Femur (tissue), 1 donor: ENCODE results near the gene ARL2BP.
"Not testable (repeated sequence)": the region's sequence is repeated elsewhere in the genome, so short reads cannot be mapped to it uniquely, and the experiment has no call there.

Source experiments
- DNase-seq: peaks from one replicate; pipeline ENCODE4 v3.0.0-alpha.2; 2017

Gene ARL2BP

DNA sequence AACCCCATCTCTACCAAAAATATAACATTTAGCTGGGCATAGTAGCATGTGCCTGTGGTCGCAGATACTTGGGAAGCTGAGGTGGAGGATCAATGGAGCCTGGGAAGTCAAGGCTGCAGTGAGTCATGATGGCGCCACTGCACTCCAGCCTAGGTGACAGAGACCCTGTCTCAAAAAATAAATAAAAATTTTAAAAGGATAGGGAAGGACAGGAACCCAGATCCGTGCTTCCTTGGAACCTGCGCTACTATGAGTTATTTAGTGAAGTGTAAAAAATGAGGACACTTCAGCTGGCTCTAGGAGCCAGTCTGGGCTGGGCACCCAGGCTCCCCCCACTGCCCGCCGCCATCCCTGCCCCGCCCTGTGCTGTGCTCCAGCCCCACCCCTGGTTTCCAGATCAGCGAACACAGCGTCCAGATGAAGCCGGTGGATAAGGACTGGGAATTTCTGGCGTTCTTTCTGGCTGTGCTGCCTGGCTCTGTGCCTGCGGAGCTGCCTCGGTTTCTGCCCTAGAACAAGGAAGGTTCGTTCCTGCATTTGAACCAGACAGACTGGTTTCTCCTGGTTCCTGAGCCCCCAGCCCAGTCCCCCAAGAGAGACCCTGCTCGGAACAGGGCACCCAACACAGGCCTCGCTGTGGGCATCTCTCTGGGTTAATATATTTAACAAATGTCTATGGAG, 20.9 kb downstream of the ARL2BP start:
- DNase-seq, result no peak

DNA sequence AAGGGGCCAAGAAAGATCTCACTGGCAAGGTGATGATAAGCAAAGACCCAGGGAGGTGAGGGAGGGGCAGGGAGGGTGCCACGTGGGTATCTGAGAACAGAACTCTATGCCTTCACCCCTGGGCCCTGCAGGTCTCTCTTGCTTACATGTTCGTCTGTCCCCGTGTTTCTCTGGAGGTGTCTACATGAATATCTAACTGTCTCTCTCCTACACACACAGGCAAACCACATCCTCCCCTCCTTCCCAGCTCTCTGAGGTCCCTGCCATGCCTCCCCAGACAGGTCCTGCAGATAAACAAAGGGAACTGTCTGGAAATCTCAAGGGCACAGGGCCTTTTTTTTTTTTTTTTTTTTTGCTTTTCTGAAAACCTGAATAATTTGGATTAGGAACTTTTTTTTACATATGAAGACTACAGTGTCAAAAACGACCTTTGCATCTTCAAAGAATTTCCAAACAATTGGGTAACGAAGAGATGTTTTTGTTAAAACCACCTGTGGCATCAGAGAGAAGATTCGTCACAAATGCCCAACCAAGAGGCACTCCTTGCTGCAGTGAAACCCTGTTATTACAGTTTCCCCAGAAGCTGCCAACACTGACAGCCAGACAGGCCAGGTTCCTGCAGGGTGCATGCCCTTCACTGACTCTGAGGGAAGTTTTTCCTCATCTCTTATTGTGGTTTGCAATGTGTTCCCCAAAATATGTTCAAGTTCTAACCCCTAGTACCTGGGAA, 21.6 kb downstream of the ARL2BP start:
- no peak for DNase-seq

DNA sequence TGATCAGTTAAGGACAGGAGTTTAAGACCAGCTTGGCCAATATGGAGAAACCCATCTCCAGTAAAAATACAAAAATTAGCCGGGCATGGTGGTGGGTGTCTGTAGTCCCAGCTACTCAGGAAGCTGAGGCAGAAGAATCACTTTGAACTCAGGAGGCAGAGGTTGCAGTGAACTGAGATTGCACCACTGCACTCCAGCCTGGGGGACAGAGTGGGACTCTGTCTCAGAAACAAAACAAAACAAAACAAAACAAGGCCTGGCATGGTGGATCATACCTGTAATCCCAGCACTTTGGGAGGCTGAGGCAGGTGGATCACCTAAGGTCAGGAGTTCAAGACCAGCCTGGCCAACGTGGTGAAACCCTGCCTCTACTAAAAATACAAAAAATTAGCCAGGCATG, 22.3 kb downstream of the ARL2BP start:
- not testable (repeated sequence) for DNase-seq

DNA sequence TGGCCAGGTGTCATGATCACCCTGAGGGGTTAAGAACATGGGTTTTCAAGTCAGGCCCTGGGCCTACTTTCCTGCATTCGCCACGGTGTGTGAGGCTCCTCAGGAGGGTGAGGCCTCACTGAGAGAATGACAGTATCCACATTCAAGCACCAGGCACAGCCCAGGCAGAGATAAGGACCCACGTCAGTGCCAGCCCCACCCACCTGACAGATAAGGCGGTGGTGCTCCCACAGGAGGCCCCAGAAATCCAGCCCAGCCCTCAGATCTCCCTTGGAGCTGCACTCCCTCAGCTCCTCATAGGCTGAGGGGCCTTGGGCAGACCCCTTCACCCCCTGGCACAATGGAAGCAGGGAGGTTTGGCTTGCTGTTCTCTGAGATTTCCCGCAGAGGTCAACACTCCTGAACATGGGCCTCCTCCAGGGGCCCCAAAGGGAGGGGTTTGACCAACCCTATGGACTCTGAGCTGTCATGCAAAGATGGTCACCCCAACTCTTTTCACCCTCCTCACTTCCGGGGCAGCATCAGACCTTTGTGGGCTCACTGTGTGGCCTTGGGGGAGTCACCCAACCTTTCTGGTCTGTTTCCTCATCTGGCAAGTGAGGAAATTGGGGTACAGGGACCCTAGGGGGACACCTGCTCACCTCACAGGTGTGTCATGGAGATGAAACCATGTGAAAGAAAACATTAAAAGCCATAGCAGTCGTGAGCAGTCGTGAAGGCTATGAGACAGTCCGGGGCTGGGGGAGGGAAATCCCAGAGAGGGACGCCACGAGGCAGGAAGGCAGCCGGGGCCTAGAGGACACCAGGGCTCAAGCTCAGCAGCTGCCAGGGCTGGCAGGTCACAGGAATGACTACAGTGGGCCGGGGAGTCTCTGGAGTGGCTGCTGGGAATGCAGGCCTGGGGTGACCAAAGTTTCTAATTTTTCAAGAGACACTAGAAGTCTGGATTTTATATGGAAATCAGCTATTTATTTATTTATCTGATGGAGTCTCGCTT, 24.0 kb downstream of the ARL2BP start:
- no peak for DNase-seq

DNA sequence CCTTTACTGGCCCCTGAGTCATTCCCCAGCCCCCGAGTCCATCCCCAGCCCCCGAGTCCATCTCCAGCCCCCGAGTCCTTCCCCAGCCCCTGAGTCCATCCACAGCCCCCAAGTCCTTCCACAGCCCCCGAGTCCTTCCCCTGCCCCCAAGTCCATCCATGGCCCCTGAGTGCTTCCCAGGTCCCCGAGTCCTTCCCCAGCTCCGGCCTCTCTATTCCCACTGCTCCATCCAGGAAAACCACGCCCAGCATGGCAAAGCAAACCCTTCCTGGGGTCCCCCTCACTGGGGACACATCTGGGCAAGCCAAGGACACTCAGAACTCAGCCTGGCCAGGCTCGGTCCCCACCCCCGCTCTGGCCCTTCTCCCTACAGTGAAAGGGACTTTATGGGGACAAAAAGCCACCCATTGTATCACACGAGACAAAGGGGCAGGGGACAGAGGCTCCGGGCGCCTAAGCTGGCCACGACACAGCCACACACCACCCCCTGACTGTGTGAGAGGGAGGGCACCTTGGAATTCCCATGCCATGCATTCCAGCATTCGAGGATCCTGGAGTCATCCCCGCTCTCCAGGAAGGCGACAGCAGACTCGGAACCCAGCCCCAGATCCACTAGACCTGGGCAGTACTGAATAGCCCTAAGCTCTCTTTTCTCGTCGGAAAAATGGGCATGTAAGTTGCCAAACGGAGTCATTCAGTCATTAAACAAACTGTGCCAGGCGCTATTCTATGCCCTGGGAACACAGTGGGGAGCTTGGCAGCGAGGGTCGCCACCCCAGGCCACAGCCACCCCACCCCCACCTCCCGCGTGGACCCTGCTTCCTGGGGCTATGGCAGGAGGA, 25.4 kb downstream of the ARL2BP start:
- no peak for DNase-seq

DNA sequence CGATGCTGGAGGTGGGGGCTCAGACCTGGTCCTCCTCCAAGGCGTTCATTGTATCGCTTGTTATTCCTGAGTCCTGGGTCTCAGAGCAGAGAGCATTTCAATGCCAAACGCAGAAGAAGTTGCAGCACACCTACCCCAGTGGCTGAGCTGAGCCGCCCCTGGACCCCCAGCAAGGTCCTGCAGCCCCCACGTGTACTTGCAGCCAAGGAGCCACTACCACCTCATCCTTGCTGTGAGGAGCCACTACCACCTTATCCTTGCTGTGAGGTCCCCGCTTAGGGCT, 25.9 kb downstream of the ARL2BP start:
- DNase-seq, result no peak

DNA sequence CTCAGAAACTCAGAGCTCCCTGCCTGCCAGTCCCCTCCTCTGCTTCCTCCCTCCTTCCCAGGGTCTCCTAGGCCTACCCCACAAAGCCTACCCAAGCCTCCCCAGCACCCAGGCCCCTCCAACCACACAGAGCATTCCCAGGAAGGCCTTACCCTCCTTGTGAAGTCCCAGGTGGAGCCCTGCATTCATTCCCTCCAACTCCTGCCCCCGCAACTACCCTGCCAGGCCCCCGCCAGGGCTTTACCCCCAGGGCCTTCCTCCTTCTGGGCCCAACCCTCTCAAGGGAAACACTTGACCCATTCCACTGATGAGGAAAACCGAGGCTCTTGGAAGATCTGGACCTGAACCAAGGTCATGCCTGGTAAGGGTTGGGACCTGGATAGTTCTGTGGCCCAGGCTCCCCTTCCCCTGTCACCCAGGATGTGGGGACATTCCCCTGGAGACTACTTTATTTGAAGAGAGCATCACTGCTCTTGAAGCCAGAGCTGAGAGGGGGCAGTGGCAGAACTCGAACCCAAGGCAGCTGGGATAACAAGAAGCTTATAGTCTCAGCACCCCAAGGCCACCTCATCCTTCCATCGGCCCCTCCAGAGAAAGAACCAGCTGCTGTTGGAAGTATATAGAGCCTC, 26.9 kb downstream of the ARL2BP start:
- DNase-seq, result no peak

DNA sequence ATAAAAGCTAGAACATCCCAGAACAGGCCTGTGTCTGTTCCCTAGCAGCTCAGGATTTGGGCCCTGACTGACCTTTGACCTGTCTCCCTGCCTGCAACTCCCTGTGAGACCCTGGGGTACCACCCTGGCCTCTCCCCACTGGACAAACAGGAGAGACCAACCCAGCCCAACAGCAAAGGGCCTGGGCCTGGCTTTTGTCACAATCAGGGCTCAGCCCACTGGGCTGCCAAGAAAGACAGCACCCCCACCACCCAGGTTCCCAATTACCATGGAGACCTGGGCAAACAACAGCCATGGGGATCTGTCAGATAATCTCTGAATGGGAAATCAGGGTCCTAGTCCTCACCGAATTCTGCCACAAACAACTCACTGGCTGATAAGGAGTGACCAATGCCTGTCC, 28.3 kb downstream of the ARL2BP start:
- DNase-seq, result no peak

DNA sequence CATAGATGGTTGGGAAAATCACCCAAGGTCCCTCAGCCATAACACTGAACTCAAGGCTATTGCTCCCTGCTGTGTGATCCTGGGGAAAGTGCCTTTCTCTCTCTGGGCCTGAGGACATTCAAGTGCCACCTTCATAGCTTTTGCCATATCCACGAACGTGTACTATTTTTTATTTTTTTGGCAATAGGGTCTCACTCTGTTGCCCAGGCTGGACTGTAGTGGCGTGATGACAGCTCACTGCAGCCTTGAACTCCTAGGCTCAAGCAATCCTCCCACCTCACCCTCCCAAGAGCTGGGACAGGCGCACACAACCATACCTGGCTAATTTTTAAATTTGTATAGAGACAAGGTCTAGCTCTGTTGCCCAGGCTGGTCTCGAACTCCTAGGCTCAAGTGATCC, 28.8 kb downstream of the ARL2BP start:
- DNase-seq, result no peak

DNA sequence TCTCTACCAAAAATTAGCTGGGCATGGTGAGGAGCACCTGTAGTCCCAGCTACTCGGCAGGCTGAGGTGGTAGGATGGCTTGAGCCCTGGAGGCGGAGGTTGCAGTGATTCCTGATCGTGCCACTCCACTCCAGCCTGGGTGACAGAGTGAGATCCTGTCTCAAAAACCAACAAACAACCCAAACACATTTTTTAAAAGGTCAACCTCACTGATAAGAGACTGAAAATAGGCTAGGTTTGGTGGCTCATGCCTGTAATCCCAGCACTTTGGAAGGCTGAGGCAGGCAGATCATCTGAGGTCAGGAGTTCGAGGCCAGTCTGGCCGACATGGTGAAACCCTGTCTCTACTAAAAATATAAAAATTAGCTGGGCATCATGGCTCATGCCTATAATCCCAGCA, 30.9 kb downstream of the ARL2BP start:
- DNase-seq, result not testable (repeated sequence)

DNA sequence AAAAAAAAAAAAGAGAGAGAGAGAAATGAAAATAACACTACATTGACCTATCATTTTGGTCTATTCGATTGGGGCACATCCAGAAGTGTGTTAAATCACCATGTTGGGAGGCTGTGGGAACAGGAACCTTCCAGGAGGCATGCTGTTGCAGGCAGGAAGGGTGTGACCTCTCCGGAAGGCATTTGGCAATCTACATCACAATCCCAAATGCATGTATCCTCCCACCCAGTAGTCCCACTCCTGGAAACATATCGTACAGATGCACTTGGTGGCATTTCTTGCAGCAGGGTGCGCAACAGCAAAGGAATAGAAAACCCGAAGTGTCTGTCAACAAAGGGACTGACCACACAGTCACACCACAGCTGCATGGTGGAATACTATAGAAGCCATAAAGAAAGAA, 31.5 kb downstream of the ARL2BP start:
- DNase-seq, result no peak

DNA sequence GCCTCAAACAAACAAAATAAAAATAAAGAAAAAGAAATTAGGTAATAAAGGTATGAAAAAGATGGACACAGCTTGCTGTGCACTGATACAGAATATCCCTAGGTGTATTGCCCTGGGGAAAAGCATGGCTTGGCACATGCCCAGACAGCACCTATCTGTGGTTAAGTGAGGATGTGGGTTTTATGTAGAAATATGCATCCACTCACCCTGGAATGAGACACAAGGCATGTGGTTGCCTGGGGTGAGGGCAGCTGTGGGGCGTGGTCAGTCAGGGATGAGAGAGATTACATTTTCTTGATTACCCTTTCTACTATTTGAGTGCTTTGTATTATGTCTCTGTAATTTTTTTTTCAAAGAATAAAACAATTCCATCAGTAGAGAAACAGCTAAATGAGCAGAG, 32.5 kb downstream of the ARL2BP start:
- no peak for DNase-seq

DNA sequence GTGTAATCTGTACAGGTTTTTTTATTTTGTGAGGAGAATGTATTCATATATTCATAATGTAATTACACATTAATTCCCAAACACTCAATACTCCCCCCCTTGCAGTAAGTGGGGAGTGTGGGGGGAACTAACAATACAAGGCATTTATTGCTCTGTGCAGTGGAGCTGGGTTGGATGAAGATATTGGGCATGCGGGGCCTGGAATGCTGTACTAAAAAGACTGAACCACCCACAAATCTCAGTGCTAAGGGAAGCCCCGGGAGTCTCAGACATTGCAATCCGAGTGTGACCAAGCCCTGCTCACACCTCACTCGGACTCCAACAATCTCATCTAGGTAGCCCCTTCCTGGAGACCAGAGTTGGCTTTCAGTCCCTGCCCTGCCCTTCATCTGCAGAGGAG, 33.4 kb downstream of the ARL2BP start:
- DNase-seq, result no peak

DNA sequence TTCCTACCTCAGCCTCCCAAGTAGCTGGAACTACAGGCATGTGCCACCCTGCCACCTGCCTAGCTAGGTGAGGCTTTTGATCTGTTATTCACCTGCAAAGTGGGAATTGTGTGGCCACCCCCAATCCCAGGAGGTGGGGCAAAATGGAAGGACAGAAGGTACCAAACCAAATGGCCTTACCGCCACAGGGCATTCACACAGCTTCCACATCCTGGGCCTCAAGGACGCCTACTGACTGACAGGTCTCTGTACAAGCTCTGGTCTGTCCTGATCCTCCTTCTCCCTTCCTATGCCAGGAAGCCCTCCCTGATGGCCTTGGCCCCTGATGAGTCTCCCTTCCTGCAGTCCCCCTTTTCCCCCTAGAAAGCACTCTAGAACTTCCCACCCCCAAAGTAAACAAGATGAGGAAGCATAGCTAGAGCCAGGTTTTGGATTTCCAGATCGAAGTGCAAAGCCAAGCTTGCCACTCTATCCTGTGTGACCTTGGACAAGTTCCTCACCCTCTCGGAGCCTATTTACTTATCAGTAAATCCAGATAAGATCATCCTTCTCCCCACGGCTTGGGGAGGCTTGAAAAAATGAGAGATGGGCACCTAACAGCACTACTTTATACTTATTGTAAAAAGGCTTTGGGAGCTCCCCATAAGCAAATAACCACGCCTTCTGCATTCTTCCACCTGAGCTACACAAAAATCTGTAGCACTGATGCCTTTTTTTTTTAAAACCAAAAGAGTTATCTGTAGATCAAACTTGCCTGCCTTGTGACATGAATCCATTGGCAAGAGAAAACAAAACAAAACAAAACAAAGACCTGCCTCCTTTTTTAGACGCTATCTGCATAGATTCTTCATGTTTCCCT, 35.0 kb downstream of the ARL2BP start:
- DNase-seq, result no peak

DNA sequence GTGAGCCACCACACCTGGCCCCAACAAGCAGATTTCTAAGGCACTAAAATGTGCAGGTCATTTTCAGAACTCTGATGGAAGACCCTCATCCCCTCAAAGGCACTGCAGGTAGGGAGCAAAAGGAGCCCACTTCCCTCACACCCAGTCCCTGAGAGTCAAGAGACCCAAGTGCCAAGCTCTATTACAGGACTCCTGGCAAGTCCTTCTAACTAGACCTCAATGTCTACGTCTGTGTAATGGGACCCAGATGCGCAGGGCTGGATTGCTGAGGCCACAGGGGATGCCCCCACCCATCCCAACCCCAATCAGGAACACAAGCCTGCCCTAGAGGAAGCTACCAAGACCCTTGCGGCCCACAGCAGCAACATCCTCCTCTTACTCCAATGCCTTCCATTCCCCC, 36.7 kb downstream of the ARL2BP start:
- DNase-seq, result no peak

DNA sequence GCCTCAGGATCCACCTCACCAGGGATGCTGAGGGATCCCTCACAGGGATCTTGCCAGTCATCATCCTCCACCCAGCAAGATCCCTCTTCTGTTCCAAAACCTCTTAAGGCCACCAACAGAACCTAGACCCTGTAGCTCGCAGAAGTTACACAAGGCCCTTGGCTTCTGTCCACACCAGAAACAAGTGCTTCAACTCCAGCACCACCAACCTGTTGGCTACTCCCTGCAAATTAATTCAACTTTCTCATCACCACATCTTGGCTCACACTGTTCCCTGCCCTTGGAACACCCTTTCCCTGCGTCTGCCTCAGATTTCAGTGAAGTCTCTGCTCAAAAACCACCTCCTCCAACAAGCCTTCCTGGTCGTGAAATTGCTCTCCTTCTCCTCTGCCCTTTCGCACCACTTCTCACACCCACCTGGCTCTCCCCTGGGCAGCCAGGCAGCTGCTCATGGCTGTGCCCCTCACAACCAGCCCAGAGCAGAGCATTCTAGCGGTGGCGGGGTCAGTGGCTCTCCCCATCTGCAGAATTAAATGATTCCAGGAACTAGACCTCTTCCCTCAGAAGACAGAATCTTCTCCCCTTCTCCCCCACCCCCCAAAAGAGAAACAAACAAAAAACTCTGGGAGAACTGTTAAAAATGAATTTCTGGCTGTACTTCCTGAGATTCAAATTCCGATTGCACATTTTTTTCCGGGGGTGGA, 37.6 kb downstream of the ARL2BP start:
- no peak for DNase-seq

DNA sequence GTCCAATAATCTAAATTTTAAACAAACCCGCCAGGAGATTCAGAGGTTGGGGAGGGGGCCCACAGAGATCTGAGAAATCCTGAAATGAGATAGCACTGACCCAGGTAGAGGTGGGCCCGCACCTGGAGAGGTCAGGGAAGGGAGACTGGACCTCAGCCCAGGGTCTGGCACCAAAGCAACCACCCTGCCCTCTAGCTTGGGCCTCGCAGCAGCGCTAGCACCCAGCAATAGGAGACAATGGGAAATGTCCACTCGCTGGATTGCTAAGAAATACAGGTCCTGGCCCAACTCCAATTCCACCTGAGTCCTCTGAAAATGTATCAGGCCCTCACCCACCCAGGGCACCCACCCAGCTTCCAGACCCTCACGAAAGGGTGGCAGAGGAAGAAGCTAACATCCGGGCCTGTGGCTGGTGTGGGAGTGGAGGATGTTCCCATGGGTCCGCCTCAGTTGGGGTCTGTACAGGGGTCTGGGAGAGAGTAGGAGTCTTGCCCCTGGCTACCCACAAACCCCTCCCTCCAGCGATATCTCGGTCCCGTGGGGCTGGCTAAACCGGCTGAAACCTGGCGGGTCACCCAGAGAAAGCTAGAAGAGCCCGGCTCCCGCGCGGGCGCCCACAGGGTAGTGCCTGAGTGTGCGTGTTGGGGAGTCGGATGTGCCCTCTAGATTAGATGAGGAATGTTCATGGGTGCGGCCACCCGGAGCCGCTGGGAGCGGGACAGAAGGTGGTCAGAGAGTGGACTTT, 38.3 kb downstream of the ARL2BP start:
- no peak for DNase-seq

DNA sequence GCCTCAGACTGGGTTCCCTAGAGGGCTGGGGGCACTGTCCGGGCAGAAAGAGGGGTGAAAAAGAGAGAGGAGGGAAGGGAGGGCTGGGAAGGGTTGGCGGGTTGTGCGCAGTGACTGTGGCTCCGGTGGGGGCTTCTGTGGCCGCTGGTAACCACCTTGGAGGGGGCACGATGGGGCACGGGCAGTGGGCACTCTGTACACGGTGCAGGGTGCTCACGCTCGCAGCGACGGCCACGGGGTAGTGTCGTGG, 38.8 kb downstream of the ARL2BP start:
- no peak for DNase-seq

DNA sequence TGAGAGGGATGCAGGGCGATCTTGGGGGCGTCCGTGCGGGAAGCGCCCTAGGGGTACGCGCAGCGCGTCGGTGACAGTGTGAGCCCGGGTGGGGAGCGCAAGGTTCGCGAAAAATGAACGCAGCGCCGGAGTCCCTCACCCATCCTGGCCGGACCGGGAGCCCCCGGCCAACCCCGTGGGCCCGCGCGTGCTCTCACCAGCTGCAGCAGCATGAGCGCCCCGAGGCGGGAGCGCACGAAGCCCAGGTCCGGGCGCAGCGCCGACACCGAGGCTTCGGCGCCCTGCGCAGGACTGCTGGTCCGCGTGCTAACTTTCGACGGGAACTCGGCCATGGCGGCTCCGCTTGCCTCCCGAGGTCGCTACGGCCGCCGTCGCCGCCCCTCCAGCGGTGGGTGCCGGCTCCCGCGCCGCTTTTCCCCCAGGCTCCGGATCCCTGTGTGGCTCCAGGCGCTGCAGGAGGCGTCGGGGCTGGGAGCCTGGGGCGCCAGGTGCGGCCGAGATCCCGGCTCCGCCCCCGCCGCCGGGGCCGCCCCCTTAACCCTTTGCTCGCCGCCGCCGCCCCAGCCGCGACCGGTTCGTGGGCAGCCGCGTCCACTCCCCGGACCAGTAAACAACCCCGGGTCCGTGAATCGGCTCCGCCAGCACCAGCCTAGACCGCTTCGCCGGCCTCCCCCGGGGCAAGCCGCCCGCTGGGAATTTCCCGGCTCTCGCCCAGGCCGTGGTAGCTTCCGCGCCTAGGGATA, 39.3 kb downstream of the ARL2BP start, which contains the start of gene PLLP:
PLLP (minus strand) TSS at position 464 of the 743 bp plus-strand sequence; CDS start at position 332, 132 bp downstream.
- peak; percentile 41 for DNase-seq
